Activated CD8-positive, alpha-beta memory T cell treated with anti-CD3 and anti-CD28 coated beads, Interleukin-2, amount 50 U/mL, for 1 hour (primary cell): ENCODE data around the gene GNGT2.

Source experiments
- DNase-seq: peaks from one replicate; pipeline ENCODE4 v3.0.0-alpha.2; 2020; ENCODE audit errors: extremely low read depth

The GNGT2 gene

DNA sequence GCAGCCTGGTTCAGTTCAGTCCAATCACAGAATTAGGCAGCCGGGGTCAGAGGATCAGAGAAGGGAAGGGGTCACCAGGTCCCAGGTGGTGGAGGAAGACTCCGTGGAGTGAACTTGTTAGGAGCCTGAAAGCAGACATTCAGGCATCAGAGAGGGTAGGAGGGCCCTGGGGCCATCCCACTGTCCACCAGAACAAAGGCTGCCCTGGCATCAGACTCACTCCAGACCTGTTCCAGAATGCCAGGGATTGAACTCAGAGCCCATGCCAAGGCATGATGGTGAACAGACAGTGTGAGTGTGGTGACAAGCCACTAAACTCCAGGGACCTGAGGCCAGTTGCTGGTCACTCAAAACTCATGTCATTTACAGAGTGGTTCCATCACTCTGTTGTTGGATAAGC lies 40.2 kb downstream of the GNGT2 start:
- no peak for DNase-seq

GRCh38 chr17:49168706-49169105 lies 41.7 kb downstream of the GNGT2 start:
- DNase-seq = no peak

GRCh38 chr17:49165143-49165542 lies 45.2 kb downstream of the GNGT2 start:
- DNase-seq = no peak

DNA sequence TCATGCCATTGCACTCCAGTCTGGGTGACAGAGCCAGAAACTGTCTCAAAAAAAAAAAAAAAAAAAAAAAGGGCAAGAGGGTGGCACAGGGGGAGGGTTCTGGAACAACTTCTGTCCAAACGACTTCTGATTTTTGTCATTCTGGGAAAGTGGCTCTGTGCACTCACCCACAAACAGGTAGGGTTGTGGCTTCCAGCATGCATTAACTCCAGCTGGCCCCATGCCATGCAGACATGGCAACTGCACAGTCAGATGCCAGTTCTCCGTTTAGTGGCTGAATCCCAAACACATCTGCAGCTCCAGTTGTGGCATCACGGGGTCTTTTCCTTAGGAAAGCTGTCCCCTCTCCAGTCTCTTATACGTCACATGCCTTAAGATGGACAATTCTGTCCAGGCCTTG lies 47.5 kb downstream of the GNGT2 start:
- DNase-seq = no peak

- DNase-seq = no peak
These were observed 52.6 kb downstream of the GNGT2 start for GRCh38 chr17:49157784-49158183.

DNA sequence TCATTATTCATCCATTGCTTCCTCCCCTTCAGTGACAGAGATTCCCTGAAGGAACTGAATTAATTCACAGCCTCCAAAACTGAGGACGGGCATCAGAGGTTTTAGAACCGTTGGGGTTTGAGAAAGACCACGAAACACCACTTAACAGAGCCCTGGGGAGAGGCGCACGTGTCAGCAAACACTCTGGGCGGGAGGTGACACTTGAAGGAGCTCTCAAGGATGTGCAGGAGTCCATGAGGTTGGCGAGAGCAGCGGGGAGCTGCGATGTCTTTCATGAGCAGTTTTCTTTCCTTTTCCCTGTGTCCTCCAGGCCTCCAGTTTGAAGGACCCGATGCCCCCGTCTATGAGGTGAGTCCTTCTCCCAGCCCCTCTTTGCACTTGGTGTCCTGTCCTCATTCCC lies 54.1 kb downstream of the GNGT2 start:
- DNase-seq = no peak
